Measurements from ENCODE around the gene CSNK1E.

CSNK1E gene

DNA sequence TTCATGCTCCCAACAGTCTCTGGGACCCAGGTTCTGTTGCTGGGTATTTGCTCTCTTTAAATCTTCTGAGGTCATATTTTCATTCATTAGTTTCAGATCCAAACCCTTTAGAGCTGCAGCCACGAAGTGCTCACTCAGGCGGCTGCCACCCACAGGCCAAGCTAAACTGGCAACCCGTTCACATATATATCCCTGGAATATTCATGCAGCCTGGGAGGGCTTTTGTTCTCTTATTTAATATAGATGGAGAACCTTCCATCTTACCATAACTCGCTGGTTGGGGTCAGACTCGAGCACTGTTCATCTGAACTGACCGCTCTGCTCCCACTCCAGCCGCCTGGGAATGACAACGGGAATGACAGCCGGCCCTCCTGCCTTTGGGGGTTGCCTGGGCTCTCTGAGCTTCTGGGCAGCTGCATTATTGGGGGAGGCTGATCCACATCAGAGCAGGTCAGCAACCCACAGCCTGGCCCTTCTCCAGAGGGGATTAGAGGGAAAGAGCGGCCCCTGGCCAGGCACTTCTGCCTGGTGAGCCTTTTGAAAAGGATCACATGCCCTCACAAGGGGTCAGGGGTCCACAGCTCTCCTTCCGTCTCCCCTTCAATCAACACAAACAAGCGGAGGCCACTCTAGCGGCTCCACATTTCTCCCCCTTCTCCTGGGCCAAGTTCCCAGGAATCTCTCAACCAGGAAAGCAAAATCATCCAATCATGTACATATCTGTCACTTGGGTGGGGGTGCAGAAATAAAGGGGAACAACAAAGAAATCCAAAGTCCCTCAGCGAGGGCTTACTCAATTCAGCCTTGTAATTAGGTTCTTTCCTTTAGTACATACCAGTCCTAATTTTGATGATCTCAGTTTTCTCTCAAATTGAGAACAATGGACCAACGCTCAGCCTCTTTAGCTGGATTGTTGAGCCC is 56.2 kb downstream of the CSNK1E start:
- H3K79me2 ChIP-seq (ENCODE audit: insufficient read depth, low read length) = no peaks in the 10 kb centered on the region

DNA sequence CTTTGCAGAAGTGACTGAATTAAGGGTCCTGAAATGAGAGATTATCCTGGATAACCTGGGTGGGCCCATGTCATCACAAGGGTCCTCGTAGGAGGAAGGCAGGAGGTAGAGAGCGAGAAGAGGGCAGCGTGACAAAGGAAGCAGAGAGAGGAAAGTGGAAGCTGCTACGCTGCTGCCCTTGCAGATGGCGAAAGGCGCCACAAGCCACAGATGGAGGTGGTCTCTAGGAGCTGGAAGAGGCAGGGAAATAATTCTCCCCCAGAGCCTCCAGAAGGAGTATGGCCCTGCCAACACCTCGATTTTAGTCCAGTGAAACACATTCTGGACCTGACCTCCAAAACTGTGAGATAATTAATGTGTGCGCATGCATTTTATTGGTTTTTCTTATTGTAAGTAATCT is 57.9 kb downstream of the CSNK1E start:
- Histone ChIP-seq H3K36me3 (ENCODE audit: low read length) (no peaks in the 10 kb centered on the region), H3K9me3 (ENCODE audit: insufficient read depth, low read length) (no peaks in the 10 kb centered on the region), H3K27ac (ENCODE audit: low read depth, low read length) (no peak overlapping the region), H2AFZ (ENCODE audit: low read depth, low read length, severe bottlenecking) (no peak overlapping the region), H4K20me1 (ENCODE audit: low read depth, low read length) (no peaks in the 10 kb centered on the region), H3K4me3 (ENCODE audit: insufficient read depth, low read length, poor library complexity, severe bottlenecking) (no peak overlapping the region), H3K4me2 (ENCODE audit: low read depth, low read length, poor library complexity, severe bottlenecking) (no peak overlapping the region), H3K27me3 (ENCODE audit: low read length) (no peaks in the 10 kb centered on the region), H3K9me2 (replicated peaks; ENCODE audit: insufficient read depth, low read length) (no peaks in the 10 kb centered on the region), H3F3A (ENCODE audit: insufficient read depth) (peaks cover 5% of the 10 kb centered on the region), H3K79me2 (ENCODE audit: insufficient read depth, low read length) (no peaks in the 10 kb centered on the region), H3K9ac (ENCODE audit: low read length) (no peak overlapping the region)
- TF ChIP-seq EZH2phosphoT487 (conservative IDR thresholded peaks at IDR 0.05; ENCODE audit: low read length) = no peak
- TF ChIP-seq, protein P1, sequence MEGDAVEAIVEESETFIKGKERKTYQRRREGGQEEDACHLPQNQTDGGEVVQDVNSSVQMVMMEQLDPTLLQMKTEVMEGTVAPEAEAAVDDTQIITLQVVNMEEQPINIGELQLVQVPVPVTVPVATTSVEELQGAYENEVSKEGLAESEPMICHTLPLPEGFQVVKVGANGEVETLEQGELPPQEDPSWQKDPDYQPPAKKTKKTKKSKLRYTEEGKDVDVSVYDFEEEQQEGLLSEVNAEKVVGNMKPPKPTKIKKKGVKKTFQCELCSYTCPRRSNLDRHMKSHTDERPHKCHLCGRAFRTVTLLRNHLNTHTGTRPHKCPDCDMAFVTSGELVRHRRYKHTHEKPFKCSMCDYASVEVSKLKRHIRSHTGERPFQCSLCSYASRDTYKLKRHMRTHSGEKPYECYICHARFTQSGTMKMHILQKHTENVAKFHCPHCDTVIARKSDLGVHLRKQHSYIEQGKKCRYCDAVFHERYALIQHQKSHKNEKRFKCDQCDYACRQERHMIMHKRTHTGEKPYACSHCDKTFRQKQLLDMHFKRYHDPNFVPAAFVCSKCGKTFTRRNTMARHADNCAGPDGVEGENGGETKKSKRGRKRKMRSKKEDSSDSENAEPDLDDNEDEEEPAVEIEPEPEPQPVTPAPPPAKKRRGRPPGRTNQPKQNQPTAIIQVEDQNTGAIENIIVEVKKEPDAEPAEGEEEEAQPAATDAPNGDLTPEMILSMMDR (IDR thresholded peaks at IDR 0.05; ENCODE audit: insufficient read depth, low read length, poor library complexity, severe bottlenecking) = no peak

More for the DNA sequence above, 56.2 kb downstream of the CSNK1E start:
- no peaks in the 10 kb centered on the region for H3K9me3 ChIP-seq (ENCODE audit: insufficient read depth, low read length)
- H3K4me2 ChIP-seq (ENCODE audit: low read depth, low read length, poor library complexity, severe bottlenecking) = peak overlapping the region; percentile 43
- no peaks in the 10 kb centered on the region for H4K20me1 ChIP-seq (ENCODE audit: low read depth, low read length)
- H3K27ac ChIP-seq (ENCODE audit: low read depth, low read length) = peak overlapping the region; percentile 70
- H3K27me3 ChIP-seq (ENCODE audit: low read length) = no peaks in the 10 kb centered on the region
- H3K9ac ChIP-seq (ENCODE audit: low read length) = no peak overlapping the region
- no peaks in the 10 kb centered on the region for H3K9me2 ChIP-seq (replicated peaks; ENCODE audit: insufficient read depth, low read length)
- no peak overlapping the region for H3K4me3 ChIP-seq (ENCODE audit: insufficient read depth, low read length, poor library complexity, severe bottlenecking)
- H3F3A ChIP-seq (ENCODE audit: insufficient read depth) = peaks cover 5% of the 10 kb centered on the region
- no peak for TF ChIP-seq EZH2phosphoT487 (conservative IDR thresholded peaks at IDR 0.05; ENCODE audit: low read length)
- TF ChIP-seq, protein P1 (IDR thresholded peaks at IDR 0.05; ENCODE audit: insufficient read depth, low read length, poor library complexity, severe bottlenecking) = no peak
- H2AFZ ChIP-seq (ENCODE audit: low read depth, low read length, severe bottlenecking) = no peak overlapping the region
- H3K36me3 ChIP-seq (ENCODE audit: low read length) = no peaks in the 10 kb centered on the region

DNA sequence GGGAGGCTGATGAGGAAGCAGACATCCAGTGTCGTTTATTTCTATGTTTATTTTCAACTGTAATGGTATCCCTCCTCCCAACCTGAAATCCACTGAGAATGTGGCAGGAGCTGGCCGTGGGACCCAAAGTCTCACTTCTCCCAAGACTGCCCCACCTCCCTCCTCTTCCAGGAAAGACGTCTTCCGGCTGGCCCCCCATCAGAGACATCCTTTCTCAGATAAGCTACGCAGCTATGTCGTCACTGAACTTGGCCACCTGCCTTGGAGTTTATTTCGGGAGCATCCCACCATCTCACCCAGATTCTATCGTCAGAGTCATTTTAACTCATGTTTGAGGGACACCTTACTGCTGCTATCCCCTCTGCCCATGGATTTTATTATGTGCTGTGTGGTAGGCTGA is 58.3 kb downstream of the CSNK1E start:
- no peaks in the 10 kb centered on the region for H3K27me3 ChIP-seq (ENCODE audit: low read length)
- H3K27ac ChIP-seq (ENCODE audit: low read depth, low read length) = no peak overlapping the region
- H3K9me3 ChIP-seq (ENCODE audit: insufficient read depth, low read length) = no peaks in the 10 kb centered on the region
- H2AFZ ChIP-seq (ENCODE audit: low read depth, low read length, severe bottlenecking) = no peak overlapping the region
- H4K20me1 ChIP-seq (ENCODE audit: low read depth, low read length) = no peaks in the 10 kb centered on the region
- TF ChIP-seq, protein P1 (IDR thresholded peaks at IDR 0.05; ENCODE audit: insufficient read depth, low read length, poor library complexity, severe bottlenecking) = no peak
- TF ChIP-seq EZH2phosphoT487 (conservative IDR thresholded peaks at IDR 0.05; ENCODE audit: low read length) = no peak
- no peaks in the 10 kb centered on the region for H3K36me3 ChIP-seq (ENCODE audit: low read length)
- H3K4me3 ChIP-seq (ENCODE audit: insufficient read depth, low read length, poor library complexity, severe bottlenecking) = no peak overlapping the region
- H3K4me2 ChIP-seq (ENCODE audit: low read depth, low read length, poor library complexity, severe bottlenecking) = no peak overlapping the region
- peaks cover 5% of the 10 kb centered on the region for H3F3A ChIP-seq (ENCODE audit: insufficient read depth)
- no peaks in the 10 kb centered on the region for H3K9me2 ChIP-seq (replicated peaks; ENCODE audit: insufficient read depth, low read length)
- H3K79me2 ChIP-seq (ENCODE audit: insufficient read depth, low read length) = no peaks in the 10 kb centered on the region
- no peak overlapping the region for H3K9ac ChIP-seq (ENCODE audit: low read length)
